ENCODE results near the gene TUT7.
"Not testable (repeated sequence)": the region's sequence is repeated elsewhere in the genome, so short reads cannot be mapped to it uniquely, and the experiment has no call there.

Gene TUT7

DNA sequence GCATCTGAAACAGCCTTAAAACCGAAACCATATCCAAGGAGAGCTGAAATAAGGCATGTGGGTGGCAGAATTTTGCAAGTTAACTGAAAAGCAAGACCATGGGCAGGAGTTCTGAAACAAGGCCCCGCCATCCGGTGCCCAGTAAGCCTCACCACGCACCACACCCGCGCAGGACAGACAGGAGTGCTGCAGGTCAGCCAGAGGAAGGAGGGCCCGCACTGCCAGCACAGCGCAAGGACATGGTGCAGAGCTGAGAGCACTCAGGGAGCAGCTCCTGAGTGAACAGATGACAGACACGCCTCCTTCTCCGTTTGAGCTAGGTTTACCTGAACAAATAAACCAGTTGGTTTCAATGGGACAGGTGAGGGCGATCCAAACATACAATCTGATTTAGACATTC, 55.3 kb downstream of the TUT7 start:
- no peak for DNase-seq

DNA sequence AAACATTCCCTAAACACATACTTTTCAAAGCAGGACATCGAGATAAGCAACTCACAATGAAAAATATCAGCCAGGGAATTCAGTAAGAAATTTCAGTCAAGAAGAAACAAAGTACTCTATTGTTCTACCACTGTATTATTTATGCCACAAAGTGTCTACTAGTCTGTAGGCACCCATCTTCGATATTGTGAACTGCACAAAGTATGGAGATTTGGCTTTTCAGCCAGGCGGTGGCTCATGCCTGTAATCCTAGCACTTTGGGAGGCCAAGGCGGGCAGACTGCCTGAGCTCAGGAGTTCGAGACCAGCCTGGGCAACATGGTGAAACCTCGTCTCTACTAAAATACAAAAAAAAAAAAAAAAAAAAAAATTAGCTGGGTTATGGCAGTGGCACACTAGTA, 63.9 kb downstream of the TUT7 start:
- not testable (repeated sequence) for DNase-seq

DNA sequence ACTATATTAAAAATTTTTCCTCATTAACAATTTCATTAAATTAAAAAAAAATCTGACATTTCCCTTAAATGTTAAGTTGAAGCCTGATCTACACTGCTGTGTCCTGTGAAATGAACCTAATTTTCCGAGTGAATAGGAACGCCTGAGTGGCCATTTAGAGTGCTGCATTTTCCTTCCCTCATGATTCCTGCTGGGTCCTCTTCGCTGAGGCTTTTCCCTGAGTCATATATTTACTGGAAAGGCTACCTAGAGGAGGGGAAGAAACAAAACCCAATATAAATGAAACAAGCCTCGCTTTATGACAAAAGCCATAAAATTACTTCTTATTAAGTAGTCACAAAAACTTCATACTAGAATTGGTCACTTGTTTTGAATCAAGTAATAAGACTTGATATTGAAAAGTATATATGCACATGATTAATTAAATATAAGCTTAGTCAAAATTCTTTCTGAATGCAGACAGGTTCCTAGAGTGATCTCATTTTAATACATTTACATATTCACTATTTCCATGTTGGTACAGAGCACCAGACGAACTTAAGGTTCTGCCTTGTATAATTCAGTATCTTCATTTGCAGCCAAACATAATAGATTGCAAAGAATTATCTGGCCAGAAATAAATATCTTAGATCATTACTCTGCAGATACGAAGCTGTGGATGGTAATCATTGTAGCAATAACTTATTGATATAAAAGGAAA, 65.6 kb downstream of the TUT7 start:
- no peak for DNase-seq

DNA sequence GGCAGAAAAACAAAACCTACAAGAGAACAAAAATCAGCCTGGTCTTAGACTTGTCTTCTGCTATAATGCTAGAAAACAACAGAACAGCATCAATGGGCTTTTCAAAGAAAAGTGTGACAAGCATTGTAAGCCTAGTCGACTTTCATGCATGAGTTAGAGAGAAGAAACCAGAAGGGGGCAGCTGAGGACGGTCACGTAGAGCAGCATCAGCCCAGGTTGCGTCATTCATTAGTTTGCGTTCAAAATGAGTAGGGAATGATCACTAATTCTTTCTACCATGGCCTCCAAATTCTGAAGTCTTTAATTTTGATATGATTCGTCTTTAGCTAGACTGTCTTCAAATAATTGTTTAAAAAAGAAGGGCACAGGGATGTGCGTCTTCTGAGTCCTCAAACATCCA, 67.2 kb downstream of the TUT7 start:
- DNase-seq: no peak

DNA sequence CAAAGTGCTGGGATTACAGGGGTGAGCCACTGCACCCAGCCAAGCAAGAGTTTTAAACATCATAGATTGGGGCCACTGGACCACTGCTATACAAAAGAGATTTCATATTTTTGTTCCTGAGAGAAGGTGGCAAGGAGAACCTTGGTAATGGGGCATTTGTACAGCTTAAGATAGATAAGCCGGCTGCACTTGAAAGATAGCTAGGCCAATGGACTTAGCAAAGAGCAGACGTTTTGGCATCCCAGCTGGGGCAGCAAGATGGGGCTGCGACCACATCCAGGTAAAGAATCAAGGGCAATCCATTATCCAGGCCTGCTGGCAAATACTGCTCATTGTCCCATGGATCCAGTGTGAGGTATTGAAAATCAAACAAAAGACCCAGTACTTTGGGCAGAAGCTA, 67.9 kb downstream of the TUT7 start:
- DNase-seq: no peak

DNA sequence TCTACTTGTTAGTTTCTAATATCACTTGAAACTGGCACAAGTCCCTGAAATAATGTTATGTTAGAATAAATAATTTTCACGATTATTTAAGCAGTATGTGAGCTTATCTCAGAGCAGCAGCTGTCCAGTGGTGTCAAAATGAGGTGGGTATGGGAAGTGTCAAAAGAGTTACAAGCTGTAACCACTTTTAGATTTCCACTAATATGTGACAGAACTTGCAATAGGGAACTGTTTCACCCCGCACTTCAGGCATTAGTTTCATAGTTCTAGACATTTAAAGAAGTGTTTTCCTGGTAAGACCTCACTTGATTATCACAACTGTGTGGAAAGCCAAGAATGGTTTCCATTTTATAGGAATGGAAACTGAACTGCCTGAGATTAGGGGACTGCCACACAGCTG, 68.9 kb downstream of the TUT7 start:
- no peak for DNase-seq

DNA sequence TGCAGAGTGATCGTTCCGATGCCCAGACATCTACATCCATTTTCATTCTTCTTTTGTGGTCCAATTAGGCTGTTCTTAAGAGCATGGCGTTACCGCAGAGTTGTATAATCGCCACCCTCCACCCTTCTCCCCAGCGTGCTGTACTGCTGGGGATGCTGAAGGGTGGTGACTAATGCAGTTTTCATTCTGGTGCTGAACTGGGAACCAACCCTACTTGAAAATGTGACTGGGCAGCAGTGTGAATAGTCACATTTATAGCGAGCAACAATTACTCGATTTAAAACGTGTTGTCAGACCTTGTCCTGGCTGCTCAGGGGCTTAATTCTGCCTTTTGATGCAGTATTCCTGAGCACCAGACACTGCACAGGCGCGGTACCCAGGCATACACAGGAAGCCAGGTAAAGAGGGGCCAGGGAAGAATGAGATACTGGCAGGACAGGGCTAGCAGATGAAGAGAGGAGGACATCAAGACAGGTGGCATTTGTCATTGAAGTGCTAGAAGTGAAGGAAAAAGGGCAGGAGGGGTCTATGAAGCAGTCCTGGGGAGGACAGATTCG, 71.2 kb downstream of the TUT7 start:
- no peak for DNase-seq

DNA sequence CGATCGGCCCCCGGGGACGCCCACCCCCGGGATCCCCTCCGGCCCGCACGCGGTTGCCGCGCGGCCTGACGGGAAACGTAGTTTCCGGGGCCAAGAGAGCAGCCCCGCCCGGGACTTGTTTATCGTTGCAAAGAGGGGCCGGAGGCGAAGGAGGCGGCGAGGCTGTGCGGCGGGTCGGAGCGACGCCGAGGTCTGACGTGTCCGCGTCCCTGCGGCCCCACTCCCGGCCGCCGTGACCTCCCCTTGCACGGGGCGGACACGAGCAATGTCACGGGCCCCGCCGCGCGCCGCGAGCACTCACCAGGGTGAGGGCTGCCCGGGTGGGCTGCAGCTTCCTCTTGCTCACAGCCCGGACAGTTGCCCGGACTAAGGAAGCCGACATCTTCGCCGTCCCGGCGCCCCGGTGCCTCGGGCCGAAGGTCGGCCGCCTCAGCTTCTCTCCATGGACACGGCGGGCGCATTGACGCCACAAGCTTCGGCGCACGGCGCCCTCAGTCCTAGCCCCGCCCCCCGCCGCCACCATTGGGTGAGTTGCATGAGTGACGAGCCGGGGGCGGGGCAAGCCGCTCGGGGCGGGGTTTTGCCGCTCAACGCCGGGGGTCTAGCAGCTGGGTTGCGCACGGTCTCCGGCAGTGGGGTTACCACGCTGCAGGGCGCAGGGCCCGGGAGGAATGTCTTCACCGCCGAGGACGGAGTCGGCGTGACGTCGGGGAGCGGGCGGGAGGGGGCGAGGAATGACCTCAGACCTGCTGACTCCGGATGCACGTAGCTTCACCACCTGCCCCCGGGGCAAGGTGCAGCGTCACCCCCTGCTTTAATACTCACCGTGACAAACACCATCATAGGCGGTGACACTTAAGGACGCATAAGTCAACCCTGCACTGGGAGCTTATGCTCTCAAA, 71.9 kb downstream of the TUT7 start, which contains the start of gene ISCA1:
Gene ISCA1 (minus strand): TSS at position 462 of the 902 bp plus-strand sequence. CDS start 80 bp downstream, at position 382.
- peak; percentile 100 for DNase-seq

DNA sequence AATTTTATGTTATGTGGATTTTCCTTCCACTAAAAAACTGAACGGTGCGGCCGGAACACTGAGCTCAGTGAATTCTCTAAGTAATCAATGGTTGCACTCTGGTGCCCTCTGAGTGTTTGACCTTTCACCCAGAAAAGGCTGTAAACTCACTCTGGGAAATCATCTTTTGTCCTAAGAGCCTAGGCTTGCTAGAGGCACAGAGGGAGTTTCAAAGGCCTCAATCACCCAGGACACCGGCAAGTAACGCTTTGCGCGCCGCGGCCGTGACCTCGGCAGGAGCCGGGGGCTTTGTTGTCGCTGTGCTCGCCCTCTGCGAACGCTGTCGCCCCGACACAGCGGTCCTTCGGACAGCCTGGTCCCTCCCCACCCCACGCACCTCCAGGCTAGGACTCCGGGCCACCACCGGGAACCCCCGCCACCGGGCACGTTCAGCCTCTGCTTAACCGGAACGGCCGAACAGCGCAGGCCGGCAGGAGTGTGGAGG, 72.6 kb downstream of the TUT7 start:
- DNase-seq: no peak

DNA sequence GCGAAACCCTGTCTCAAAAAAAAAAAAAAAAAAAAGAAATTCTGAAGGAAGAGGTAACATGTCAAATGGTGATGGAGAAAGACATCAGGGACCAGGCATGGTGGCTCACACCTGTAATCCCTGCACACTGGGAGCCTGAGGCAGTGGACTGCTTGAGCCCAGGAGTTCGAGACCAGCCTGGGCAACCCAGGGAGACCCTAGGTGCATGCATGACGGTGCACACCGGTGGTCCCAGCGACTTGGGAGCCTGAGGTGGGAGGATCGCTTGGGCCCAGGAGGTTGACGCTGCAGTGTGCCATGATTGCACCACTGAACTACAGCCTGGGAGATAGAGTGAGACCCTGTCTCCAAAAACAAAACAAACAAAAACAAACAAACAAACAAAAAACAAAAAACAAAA, 73.6 kb downstream of the TUT7 start:
- no peak for DNase-seq

DNA sequence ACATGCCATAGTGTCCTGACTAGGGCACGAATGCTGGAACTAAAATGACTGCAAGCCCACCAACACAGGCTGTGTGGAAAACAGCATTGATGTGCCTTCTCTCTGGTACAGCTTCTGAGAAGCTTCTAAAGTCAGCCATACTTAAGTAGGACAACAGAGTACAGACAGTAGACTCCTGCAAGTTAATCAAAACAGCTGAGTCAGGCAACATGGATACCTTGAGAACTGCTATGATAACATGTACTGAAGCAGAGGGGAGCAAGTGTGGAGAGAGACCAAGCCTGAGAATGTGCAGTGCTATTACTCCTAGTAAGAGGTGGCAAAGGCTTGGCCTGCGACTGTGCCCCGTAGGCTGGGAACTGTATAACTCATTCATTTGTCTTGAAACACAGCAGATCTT, 74.4 kb downstream of the TUT7 start:
- no peak for DNase-seq

DNA sequence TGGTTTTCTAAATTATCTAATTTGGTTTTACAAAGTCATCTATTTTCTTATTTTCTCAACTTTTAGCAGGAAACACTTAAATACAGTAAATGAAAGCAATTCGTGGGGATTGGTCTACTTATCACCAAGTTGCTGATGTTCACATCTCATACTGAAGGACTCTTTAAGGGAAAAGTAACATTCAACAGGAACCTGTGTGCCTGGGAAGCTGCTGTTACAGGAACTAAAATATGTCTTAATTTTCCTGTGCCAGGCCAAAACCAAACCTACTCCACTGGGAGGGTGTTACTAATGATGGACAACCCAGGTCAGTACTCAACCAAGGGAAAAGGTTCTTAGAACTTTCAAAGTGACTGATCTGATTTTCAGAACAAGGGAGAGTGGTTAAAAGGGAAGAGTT, 77.1 kb downstream of the TUT7 start:
- DNase-seq: no peak

DNA sequence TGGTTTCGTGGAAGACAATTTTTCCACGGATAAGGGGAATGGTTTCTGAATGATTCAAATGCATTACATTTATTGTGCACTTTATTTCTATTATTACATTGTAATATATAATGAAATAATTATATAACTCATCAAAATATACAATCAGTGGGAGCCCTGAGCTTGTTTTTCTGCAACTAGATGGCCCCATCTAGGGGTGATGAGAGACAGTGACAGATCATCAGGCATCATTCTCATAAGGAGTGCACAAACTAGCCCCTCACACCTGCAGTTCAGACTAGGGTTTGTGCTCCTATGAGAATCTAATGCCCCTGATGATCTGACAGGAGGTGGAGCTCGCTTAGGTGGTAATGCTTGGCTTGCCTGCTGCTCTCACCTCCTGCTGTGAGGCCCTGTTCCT, 78.2 kb downstream of the TUT7 start:
- DNase-seq: no peak

DNA sequence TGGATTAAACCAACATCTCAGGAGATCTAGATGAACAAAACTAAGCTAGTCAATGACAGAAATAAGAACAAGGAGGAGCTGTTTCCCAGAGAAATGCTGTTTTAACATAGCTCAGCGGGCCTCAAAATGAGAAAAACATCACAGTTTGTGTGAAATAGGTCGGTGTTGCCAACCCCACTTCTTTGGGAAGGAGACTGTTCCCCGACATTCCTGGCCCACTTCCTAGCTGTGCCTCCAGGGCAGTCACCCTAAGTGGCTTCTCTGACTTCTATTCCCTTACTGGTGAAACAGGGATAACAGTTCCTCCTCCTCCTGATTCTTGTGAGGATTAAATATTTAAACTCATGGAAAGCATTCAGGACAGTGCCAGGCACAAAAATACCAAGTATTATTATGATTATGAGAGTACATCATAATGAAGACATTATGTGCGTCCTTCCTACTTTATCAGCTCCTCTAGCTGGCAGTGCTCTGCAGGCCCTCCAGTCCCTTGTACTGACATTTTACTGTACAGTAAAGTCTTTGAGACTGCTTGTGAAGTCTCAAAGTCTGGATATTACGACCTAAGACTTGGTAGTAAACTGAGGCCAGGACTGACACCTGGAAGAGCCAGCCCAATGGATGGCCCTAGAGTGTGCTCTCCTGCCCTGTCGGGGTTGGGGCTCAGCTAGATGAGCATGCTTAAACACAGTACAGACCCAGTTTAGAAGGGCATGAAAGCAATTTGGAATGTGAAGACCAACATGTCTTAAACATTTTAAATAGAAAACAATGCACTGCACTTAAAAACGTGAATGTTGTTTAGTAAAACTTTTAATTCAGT, 79.2 kb downstream of the TUT7 start:
- DNase-seq: no peak

DNA sequence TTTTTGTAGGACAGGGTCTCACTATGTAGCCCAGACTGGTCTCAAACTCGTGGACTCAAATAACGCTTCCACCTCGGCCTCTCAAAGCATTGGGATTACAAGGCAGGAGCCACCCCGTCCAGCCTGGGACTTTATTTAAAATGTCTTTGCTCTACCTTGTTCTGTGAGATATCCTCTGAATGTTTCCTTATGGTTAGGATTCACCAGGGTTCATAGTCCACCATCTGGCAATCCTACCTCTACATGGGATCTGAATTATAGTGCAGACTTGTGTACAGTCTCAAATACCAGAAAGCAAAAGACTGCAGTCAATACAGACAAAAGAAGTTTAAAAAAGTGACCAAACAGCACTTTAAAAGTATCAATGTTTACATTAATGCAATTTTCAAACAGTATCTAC, 82.0 kb downstream of the TUT7 start:
- no peak for DNase-seq

DNA sequence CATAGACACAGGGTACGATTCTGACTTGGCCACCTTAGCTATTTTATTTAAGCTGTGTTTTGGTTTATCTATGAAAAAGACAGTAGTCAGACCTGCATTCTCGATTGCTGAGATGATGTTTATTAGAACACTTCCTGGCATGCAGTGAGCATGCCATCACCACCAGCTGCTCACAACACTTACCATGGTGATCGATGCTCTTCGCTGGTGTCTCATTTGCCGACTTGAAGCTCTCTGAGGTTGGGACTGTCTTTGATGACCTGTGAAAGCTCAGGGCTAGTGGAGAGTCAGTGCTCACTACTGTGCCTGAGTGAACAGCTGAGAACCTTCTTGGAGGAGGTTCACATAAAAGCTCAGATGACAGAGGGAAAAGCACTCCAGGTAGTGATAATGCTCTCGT, 90.3 kb downstream of the TUT7 start:
- DNase-seq: no peak

DNA sequence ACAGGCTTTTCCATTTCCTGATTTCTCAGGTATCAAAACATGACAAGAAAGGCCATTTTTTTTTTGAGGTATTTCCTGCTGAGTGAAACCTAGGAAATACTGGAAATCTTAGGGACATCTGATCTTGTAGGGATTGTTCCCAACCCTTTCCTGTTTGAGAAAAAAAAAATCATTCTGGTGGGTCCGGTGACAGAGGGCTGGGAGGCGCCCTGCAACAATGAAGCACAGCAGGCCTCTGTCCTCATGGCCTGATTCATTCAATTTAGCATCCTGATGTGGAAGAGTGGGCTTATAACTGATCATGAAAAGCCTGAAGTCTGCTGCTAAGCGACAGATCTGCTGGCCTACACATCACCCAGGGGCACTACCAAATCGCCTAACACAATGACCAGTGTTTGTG, 91.7 kb downstream of the TUT7 start:
- no peak for DNase-seq

DNA sequence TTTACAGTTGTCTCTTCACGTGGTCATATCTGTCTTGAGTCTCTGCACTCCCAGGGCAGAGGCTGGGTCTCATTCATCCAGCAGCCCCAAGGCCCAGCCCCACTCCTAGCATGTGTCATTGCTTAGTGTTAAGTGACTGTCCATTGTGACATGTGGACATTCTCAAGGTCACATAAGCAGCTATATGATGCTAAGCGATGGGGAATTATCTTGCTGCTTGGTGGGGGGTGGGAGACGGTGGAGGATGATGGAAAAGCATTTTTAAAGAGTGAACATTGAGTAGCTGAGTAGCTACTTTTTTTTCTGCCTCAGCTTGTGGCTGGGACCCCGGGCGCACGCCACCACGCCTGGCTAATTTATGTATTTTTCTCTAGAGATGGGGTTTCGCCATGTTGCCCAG, 94.7 kb downstream of the TUT7 start, which contains the start of gene C9orf153:
Gene C9orf153 (minus strand): TSS at position 101 of the 400 bp plus-strand sequence. CDS start 30,054 bp downstream, outside the sequence.
- DNase-seq: no peak

DNA sequence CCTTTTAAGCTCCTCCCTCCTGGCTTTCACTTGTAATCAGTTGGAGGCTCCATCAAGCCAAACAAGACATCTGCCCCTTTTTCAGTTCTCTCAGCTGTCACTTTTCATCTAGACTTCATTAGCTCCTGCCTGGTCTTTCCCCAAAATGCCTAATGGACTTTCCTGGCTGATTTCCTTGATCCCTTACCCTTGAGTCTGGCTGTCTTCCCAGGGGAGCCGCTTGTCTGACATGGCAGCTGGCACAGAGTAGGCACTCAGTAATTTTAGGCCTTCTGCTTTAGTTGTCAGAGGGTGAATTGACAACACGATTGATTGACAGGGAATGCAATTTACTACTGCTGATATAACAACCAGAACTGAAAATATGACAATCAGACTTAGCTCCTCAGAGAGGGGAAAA, 96.8 kb downstream of the TUT7 start:
- no peak for DNase-seq

DNA sequence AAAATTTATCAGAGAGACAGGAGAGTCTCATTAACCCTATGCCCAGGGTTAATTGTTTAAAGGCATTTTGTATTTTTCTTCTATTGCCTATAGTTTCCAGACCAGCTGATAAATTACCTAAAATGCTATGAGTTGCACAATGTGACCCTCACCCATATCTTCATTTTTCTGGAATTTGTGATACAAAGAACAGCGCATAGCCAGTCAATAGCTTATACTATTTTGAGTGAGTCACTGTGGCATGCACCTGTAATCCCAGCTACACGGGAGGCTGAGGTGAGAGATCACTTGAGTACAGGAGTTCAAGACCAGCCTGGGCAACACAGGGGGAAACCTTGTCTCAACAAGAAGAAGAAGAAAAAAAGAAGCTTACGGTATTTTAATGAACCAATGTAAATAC, 97.6 kb downstream of the TUT7 start:
- no peak for DNase-seq

DNA sequence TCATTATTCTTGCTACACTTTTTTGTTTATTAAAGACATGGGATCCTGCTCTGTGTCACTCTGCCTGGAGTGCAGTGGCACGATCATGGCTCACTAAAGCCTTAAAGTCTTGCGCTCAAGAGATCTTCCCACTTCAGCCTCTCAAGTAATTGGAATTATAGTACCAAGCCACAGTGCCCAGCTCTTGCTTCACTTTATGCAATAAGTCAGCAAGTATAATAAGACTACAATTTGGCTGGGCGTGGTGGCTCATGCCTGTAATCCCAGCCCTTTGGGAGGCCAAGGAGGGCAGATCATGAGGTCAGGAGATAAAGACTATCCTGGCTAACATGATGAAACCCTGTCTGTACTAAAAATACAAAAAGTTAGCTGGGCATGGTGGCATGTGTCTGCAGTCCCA, 100.6 kb downstream of the TUT7 start:
- DNase-seq: no peak

DNA sequence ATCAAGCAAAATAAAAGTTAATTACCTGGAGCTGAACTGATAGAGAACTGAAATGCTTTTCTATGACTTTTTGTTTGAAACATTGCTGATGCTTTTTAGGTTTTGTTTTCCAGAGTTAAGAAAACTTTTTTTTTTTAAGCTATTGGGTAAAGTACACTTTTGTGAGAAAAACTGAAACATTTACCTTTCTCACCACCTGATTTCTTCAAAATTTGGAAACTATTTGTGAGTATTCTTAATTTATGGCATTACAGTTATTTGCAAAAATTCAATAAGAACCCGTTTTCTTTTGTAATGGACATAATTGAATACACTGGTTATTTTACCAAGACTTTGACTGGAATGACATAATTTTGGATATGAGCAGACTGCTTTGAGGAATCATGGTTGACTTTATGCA, 101.3 kb downstream of the TUT7 start:
- no peak for DNase-seq

DNA sequence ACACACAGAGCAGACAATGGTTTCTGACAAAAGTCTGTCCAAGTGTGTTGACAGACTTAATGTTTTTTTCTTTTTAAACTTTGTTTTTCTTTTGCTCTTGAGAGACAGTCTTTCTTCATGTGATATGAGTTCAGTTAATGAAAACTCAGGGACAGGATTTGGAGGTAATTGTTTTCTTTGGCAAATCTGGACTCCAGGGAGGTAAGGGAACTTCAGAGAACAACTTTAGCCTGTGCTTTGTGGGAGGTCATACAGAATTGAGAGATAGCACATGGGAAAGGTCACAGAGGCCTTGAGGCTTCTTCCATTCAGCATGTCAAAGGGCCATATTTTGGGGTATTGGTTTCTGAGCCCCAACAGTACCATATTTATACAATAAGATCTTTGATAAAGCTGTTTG, 104.1 kb downstream of the TUT7 start:
- DNase-seq: no peak

Measured in stimulated activated CD8-positive, alpha-beta memory T cell treated with anti-CD3 and anti-CD28 coated beads, Interleukin-4, amount 100 ng/mL, for 48 hours (primary cell).